Measurements from ENCODE around the gene PHIP. TPM values are rescaled to one million over a fixed set of nuclear protein-coding genes. Genes with fewer than 3 reads are reported as not detected.

Gene PHIP
- total and polyA plus RNA-seq, 2 of the 8 experiments (the other 6 are each of a cell fraction or from before 2014, with no cell fraction given) = 7.3 to 56.2 TPM

DNA sequence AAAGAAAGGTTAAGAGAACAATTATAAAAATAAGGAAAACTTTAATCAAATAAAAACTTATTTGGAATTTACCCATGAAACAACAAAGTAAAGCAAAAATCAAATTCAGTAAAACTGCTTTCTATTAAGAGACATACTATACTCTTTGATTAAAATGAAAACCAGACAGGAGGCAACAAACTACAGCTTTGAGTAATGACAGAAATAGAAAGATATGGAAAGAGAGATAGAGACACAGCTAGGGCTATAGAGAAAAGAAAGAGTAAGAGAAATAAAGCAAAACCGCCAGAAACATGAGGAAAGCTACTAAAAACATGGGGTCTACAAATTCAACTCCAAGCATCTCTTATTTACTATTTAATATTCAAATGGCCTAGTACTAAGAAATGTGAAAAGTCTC is 67.6 kb downstream of the PHIP start:
- no peak overlapping the region for H2BK12ac ChIP-seq (ENCODE audit: low read depth, low read length)
- 89% methylated on average over 1 of the region's 1 CpG; no CpG with 5 or more reads in 1 of the 2 experiments for WGBS, 2 experiments (ENCODE audit: extremely low coverage in 1 of 2, insufficient coverage in 1 of 2, insufficient read length in 1 of 2, insufficient replicate concordance in 2 of 2, low coverage in 1 of 2, low lambda C conversion rate in 2 of 2, missing lambda C conversion rate in 1 of 2)
- H4K91ac ChIP-seq (replicated peaks; ENCODE audit: insufficient read length, low read length) = no peak overlapping the region
- DNase-seq (ENCODE audit: low read depth in 1 of 2, low spot score in 2 of 2) (no peak), FAIRE-seq (no peak)
- H3K36me3 ChIP-seq (ENCODE audit: control insufficient read depth in 2 of 4, insufficient read depth in 4 of 4, low read length in 3 of 4) = peaks cover 2 to 53% (median 8%) of the 10 kb centered on the region in 4 experiments; a peak in 5 of 8 replicates
- CTCF ChIA-PET (ENCODE audit: partially characterized antibody) = interaction anchor here (1.0 kb wide), 1 partner anchor 662 kb away, joined by 3 read pairs; no protein-coding TSS in a partner anchor
- H2BK20ac ChIP-seq (ENCODE audit: low read length) = no peak overlapping the region
- no peak overlapping the region for H3K56ac ChIP-seq (replicated peaks; ENCODE audit: insufficient read length, low read depth, low read length)
- no peaks in the 10 kb centered on the region for H3K79me2 ChIP-seq (ENCODE audit: control insufficient read depth in 1 of 2, insufficient read depth in 2 of 2, low read length in 2 of 2)
- no peak overlapping the region for H3K18ac ChIP-seq (ENCODE audit: extremely low read depth, low read length)
- no peak overlapping the region for H2BK120ac ChIP-seq (replicated peaks; ENCODE audit: low read depth, low read length)
- H3K23ac ChIP-seq (ENCODE audit: insufficient read length) = no peak overlapping the region
- no peaks in the 10 kb centered on the region for H3K9me3 ChIP-seq (ENCODE audit: insufficient read depth in 2 of 2, low read depth in 1 of 2, low read length in 1 of 2)
- no peak overlapping the region for H4K5ac ChIP-seq (ENCODE audit: insufficient read length, low read depth, low read length)
- H3K14ac ChIP-seq (ENCODE audit: insufficient read length) = no peak overlapping the region
- no peak overlapping the region for H2BK5ac ChIP-seq (ENCODE audit: low read depth, low read length)
- no peak overlapping the region for H2AK5ac ChIP-seq (ENCODE audit: low read depth, low read length)
- H2BK15ac ChIP-seq (ENCODE audit: low read length) = no peak overlapping the region
- no peak overlapping the region for H3K9ac ChIP-seq (replicated peaks in 1 of 4; ENCODE audit: extremely low read depth in 1 of 4, low read depth in 3 of 4, low read length in 3 of 4)
- H3K79me1 ChIP-seq (ENCODE audit: low read depth, low read length) = no peaks in the 10 kb centered on the region
- H3K4me1 ChIP-seq (replicated peaks in 1 of 4; ENCODE audit: control insufficient read depth in 3 of 4, insufficient read depth in 4 of 4, low read length in 3 of 4) = no peaks in the 10 kb centered on the region
- POLR2A ChIA-PET (ENCODE audit: partially characterized antibody) = no interaction called here
- H3K27me3 ChIP-seq (replicated peaks in 1 of 4; ENCODE audit: control insufficient read depth in 3 of 4, extremely low read depth in 1 of 4, insufficient read depth in 3 of 4, low read length in 3 of 4) = no peaks in the 10 kb centered on the region
- no peak overlapping the region for H3K4me3 ChIP-seq (ENCODE audit: extremely low read depth in 1 of 4, insufficient read depth in 2 of 4, low read depth in 3 of 4, low read length in 4 of 4)
- no peak overlapping the region for H3K4me2 ChIP-seq (ENCODE audit: insufficient read depth in 1 of 2, low read depth in 2 of 2, low read length in 2 of 2)
- H4K8ac ChIP-seq (ENCODE audit: extremely low read depth, insufficient read depth, low read length) = no peak overlapping the region
- H4K20me1 ChIP-seq (replicated peaks in 1 of 2; ENCODE audit: control insufficient read depth in 1 of 2, insufficient read depth in 2 of 2, low read length in 2 of 2) = no peaks in the 10 kb centered on the region
- no peak overlapping the region for H2AFZ ChIP-seq (ENCODE audit: low read length)
- no peak overlapping the region for H3K4ac ChIP-seq (replicated peaks; ENCODE audit: insufficient read length, low read depth, low read length)
- H3K27ac ChIP-seq (ENCODE audit: low read depth, low read length) = no peak overlapping the region
- no peaks in the 10 kb centered on the region for H3K23me2 ChIP-seq (ENCODE audit: low read depth, low read length)
- TF ChIP-seq ZNF274 (IDR thresholded peaks at IDR 0.05; ENCODE audit: borderline replicate concordance, extremely low read depth, low read length) (no peak), SIN3A (conservative IDR thresholded peaks at IDR 0.05 in 1 of 2, IDR thresholded peaks at IDR 0.05 in 1 of 2; ENCODE audit: low read depth in 1 of 2, low read length in 2 of 2) (no peak), RBBP5 (IDR thresholded peaks at IDR 0.05; ENCODE audit: borderline replicate concordance, low read depth, low read length) (no peak), CHD2 (IDR thresholded peaks at IDR 0.05; ENCODE audit: low read length) (no peak), CEBPB (IDR thresholded peaks at IDR 0.05; ENCODE audit: low read depth, low read length) (no peak), BCL11A (IDR thresholded peaks at IDR 0.05; ENCODE audit: low read depth in 2 of 2, low read length in 2 of 2) (no peak), SP2 (IDR thresholded peaks at IDR 0.05; ENCODE audit: low read length) (no peak), SP1 (IDR thresholded peaks at IDR 0.05; ENCODE audit: low read depth, low read length) (no peak), POLR2A (IDR thresholded peaks at IDR 0.05; ENCODE audit: control extremely low read depth in 1 of 2, low read depth in 2 of 2, low read length in 2 of 2) (no peak)

All from H1 (cell line).